Stimulated activated CD8-positive, alpha-beta memory T cell treated with anti-CD3 and anti-CD28 coated beads, Interleukin-4, amount 100 ng/mL, for 1 hour (primary cell): Measurements from ENCODE around the gene PCP4L1.
"Not testable (repeated sequence)": the region's sequence is repeated elsewhere in the genome, so short reads cannot be mapped to it uniquely, and the experiment has no call there.

Source experiments
- DNase-seq, 2 donors: peaks; one replicate each; pipeline ENCODE4 v3.0.0-alpha.2; 2020; ENCODE audit warnings: low read depth in 2 of 2, low spot score in 1 of 2

Gene PCP4L1

DNA sequence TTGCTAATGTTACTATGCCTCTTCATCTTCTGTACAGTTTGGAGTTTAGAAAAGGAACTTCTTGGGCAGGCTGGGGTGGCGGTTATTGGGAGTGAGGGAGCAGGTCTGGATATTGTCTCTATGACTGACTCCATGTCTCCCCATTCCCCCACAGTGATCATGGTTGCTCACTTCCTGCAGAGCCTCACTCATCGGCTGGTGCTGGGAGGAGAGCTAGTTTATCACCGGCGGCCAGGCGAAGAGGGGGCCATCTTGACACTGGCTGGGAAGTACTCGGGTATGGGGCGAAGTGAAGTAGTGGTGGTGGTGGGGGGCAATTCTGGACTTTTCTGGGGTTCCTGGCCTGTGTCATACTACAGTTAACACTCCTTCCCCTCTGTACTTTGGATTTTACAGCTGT is 30.5 kb upstream of the PCP4L1 start:
- no peak for DNase-seq

DNA sequence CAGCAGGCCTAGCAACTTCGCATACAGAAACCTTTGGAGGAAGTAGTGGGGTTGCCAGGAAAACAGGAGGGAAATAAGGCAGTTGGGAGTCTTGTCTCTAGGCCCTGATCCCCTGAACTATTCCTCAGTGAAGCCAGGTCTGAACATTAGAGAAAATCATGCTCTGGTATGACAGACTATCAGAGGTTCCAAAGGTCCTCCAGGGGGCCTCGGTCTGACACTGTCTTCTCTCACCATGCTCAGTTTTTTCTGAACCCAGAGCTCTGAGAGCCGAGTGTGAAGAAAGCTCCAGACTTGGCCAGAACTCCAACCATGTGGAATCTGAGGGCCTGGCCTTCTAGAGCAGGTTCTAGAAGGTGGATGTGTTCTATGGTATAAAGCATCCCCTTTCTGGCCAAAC is 28.6 kb upstream of the PCP4L1 start:
- no peak for DNase-seq

DNA sequence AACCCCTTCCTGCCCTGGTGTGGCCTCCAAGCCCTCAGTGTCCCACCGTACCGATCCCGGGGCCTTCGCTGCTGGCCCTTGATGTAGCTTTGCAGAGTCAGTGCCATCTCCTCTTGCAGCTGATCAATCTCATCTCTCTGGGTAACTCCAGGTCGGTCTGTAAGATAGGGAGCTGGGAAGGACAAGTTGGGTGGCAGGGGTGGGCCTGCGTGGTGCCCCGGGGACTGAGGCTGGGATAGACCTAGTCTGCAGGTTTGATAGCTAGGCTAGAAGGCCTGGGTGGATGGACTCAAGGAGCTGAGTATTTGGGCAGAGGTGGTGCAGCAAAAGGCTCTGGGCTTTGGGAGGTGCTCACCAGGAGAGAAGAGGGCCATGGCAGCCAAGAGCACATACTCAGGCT is 27.8 kb upstream of the PCP4L1 start:
- no peak for DNase-seq

DNA sequence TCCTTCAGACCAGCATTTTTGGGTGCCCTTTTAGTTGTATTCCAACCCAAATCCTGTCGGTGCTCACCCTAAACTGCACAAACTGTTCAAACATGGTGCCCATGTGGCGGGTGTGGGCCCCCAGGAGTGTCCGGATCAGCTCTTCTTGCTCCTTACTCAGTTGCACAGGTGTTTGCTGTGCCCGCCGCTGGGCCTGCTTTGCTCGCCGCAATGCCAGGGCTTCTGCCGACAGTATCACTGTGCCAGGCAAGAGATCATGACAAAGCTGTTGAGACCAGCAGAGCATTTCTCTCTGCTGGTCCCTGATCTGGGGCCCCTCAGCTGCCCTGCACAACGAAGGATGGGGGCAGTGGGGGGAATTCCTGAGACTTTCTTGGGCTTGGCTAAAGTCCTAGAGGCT is 25.4 kb upstream of the PCP4L1 start:
- DNase-seq: no peak

DNA sequence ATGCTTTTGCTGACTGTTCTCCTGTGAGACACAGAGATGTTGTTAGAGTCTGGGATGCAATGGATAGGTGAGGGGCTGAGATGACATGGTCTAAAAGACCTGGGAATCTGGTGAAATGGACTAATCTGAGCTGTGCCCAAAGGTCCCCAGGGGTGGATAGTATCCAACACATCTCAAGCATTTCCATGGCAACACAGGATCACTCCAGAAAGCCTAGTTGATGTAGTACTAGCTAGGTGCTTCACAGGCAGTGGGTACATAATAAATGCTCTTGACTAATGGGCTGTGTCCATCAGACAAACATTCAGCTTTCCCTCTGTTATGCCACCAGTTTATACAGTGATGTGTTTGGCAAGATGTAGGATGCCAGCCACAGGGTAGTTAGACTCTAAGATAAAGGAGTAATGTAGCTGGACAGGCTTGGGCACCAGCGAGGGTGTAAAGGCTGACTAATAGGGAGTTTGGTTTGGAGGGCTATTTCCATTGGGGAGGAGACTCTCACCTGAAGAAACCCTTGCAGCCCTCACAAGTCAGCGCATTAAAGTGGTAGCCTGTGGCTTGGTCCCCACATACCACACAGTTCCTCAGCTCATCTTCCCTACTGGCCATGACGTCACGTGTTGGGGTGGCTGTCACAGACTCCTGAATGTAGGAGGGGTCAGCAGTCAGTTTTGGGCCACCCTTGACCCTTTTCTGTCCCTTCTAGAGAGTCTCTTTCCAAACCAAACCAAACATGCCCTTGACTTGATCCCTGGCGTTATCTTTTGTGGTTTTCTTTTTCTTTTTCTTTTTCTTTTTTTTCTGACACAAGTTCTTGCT is 22.4 kb upstream of the PCP4L1 start:
- DNase-seq: no peak

DNA sequence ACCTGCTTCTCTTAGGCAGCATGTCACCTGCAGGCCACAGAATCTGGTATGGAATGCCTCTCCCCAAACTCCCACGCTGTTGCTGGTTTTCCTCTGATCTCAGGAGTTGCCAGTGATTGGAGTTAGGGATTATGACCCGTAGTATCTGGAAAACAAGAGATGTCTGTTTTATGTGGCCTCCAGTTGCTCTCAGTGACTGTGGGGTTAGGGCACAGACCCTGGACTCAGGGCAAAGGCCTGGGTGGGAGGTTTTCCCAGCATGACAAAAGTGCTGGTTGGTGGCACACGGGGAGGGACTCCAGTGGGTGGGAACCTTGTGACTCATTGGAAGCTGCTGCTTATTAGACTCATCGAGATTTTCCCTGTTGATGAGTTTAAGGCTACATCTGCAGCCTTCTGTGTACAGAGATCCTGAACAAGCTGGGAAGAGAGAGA is 20.5 kb upstream of the PCP4L1 start, which contains the start of gene NR1I3:
Gene NR1I3 (minus strand): TSS at position 165 of the 435 bp plus-strand sequence. CDS start 1,638 bp downstream, outside the sequence.
- DNase-seq: no peak

DNA sequence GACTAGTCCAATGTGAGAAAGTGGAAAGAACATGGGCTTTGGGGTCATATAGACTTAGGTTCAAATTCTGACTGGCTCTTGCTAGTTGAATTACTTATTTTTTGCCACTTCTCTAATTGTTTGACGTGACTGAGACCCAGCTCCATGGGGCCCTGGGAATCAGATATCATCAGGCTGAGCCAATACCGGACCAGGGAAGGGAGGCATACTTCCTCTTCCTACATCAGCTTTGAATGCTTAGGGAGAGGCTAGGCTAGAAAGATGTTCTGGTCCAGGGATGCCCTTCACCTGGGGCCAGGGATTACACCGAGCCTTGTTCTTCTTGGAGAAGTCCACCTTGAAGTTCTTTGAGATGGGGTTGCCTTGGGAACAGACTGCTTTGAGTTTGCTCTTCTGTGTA is 16.9 kb upstream of the PCP4L1 start:
- no peak for DNase-seq

DNA sequence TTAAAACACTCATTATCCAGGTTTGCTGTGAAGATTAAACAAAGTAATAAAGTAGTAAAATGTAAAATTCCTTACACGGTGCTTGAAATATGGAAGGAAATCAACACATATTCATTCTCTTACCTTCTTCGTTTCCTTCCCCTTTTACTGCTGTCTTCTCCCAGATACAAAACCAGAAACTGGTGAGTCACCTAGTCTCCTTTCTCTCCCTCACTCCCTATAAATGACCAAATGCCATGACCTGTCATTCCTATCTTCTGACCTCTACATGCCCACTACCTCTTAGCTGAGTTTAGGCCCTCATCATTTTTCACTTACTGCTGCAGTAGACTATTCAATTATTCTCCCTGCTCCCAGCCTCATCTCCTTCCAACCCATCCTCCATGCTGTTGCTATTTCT is 16.2 kb upstream of the PCP4L1 start:
- DNase-seq: no peak

DNA sequence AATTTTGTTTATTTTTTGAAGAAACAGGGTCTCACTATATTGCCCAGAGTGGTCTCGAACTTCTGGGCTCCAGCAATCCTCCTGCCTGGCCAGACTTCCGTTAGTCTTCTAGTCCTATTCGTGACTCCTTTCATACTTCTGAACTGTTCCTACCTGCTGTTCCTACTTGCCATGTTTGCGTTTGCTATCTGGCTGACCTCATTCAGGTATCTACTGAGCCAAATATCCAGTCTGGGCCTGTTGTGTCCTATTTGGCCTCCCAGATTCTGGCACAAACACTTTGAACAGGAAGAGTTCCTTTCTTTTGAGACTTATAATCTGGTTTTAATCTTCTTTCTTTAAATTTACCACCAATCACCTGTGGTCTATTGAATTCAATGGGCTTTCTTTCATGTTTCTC is 13.7 kb upstream of the PCP4L1 start:
- no peak for DNase-seq

DNA sequence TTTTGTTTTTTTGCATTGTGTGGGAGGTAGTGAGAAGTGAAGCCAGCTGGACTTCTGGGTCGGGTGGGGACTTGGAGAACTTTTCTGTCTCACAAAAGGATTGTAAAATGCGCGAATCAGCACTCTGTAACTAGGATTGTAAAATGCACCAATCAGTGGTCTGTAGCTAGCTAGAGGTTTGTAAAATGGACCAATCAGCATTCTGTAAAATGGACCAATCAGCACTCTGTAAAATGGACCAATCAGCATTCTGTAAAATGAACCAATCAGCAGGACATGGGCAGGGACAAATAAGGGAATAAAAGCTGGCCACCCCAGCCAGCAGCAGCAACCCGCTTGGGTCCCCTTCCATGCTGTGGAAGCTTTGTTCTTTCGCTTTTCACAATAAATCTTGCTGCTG is 8.4 kb upstream of the PCP4L1 start:
- DNase-seq: not testable (repeated sequence)

DNA sequence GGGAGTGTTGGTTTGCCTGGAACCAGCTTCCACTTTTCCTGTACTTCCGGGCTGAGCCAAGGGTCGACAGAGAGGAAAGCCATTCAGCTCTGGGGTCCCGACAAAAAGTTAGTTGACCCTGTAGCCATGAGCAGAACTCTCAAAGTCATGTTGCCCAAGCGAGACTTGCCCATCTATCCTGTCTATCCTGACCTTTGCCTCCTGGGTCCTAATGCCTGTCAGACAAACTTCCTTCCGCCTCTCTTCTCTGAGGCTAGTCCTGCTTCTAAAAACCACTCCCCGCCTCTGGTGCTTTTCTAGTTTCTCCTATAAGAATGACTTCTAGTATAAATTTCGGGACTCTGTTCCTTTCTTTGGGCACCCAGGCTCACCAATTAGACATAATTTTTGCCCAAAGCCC is 7.7 kb upstream of the PCP4L1 start:
- DNase-seq: no peak

DNA sequence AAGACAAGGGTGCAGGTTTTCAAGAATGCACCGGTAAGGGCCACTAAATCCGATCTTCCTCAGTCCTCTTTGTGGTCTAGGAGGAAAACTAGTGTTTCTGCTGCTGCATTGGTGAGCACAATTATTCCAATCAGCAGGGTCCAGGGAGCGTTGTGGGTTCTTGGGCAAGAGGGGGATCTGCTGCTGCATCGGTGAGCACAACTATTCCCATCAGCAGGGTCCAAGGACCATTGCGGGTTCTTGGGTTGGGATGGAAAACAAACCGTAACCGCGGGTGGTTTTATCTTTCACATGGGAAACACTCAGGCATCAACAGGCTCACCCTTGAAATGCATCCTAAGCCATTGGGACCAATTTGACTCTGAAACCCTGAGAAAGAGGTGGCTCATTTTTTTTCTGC is 7.0 kb upstream of the PCP4L1 start:
- DNase-seq: no peak

DNA sequence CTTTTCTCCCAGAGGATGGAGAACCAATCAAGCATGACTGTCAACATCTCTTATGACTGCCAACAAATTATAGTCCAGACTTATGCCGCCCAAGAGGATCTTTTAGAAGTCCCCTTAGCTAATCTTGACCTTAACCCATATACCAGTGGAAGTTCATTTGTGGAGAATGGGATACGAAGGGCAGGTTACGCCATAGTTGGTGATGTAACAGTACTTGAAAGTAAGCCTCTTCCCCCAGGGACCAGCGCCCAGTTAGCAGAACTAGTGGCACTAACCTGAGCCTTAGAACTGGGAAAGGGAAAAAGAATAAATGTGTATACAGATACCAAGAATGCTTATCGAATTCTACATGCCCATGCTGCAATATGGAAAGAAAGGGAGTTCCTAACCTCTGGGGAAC is 3.2 kb upstream of the PCP4L1 start:
- DNase-seq: not testable (repeated sequence)

DNA sequence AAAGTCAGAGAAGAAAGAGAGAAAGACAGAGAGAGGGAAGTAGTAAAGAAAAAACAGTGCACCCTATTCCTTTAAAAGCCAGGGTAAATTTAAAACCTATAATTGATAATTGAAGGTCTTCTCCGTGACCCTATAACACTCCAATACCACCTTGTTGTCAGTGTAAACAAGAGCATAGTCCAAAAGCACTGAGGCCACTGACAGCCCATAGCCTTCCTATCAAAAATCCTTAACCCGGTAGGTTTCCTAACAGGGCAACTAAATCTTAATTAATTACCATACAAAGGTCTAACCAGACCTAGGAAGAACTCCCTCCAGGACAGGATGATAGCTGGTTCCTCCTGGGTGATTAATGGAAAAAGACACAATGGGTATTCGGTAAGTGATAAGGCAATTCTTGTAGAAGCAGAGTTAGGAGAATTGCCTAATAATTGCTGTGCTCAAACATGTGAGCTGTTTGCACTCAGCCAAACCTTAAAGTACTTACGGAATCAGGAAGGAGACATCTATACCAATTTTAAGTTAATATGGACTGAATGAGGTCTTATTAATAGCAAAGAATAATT is 2.5 kb upstream of the PCP4L1 start:
- not testable (repeated sequence) for DNase-seq

DNA sequence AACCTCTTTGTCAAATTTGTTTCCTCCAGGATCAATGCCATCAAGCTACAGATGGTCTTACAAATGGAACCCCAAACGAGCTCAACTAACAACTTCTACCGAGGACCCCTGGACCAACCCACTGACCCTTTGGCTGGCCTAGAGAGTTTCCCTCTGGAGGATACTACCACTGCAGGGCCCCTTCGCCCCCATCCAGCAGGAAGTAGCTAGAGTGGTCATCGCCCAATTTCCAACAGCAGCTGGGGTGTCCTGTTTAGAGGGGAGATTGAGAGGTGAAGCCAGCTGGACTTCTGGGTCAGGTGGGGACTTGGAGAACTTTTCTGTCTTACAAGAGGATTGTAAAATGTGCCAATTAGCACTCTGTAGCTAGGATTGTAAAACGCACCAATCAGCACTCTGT is 1.4 kb upstream of the PCP4L1 start:
- DNase-seq: not testable (repeated sequence)

DNA sequence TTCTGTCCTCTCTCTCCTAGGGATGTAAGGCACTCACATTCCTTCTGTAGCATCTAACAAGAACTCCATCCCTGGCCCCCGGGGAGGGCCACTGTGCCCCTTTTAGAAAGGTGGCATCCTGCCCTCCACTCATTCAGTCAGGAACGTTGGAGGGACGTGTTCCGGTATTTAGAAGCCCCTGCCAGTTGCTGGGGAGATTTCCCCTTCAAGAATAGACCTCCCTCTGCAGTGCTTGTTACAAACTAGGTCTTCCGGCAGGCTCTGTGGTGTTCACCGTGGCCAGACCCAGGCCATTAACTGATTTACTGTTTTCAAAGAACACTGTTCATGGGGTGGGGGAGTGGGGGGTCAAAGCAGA is 779 bp downstream of the PCP4L1 start:
- DNase-seq: no peak

DNA sequence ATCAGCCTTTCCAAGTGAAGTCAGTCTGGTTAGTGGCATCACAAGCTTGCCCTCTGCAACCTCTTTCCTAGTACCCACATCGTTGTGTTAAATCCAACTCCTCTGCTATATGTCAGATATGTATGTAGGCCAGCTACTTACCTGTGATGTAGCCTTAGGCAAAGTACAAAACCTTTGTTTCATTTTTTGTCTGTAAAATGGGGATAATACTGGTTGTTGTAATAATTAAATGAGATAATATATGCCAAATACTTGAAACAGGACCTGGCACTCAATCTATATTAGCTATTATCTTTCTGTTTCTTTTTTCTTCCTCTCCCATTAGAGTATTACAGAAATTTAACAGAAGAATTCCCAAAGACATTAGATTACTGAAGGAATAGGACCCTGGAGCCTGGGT is 1.2 kb downstream of the PCP4L1 start:
- no peak for DNase-seq

DNA sequence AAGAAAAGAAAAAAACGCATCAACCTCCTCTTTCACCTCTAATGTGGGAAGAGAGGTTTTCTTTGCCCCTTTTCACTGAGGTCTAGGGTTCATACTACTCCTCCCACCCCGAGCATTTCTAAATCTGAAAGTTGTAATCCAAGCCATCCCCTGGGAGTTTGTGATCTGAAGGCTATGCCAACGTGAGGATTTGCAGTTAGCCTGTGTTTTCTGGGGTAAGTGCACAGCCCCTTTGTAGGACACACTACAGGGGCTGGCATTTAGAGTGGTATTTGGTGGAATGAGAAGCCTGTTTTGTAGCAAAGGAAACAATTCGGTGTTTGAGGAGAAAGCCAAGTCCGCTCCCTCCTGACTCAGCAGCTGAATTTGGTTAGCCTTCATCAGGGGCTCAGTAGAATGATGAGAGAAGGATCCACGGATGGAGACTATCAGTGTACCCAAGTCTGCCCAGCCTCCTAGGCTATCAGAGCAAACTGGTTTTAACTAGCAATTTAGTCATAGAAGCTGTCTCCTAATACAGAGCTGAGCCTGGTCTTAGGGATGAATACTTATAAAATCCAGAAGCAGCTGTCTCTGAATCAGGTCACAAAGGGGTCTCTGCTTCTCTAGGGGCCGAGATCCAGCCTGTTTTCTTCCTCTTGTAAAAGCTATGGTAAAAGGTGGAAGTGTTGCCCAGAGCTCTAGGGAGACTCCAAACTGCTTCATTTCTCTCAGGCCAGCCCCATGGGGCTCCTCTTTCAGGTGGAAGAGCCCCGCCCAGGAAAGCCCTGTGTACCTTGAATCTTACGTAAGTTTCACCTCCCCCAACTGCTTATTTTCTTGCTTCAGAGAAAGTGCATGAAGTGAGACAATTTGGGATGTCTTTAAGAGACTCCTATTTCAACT is 2.1 kb downstream of the PCP4L1 start:
- DNase-seq: no peak

DNA sequence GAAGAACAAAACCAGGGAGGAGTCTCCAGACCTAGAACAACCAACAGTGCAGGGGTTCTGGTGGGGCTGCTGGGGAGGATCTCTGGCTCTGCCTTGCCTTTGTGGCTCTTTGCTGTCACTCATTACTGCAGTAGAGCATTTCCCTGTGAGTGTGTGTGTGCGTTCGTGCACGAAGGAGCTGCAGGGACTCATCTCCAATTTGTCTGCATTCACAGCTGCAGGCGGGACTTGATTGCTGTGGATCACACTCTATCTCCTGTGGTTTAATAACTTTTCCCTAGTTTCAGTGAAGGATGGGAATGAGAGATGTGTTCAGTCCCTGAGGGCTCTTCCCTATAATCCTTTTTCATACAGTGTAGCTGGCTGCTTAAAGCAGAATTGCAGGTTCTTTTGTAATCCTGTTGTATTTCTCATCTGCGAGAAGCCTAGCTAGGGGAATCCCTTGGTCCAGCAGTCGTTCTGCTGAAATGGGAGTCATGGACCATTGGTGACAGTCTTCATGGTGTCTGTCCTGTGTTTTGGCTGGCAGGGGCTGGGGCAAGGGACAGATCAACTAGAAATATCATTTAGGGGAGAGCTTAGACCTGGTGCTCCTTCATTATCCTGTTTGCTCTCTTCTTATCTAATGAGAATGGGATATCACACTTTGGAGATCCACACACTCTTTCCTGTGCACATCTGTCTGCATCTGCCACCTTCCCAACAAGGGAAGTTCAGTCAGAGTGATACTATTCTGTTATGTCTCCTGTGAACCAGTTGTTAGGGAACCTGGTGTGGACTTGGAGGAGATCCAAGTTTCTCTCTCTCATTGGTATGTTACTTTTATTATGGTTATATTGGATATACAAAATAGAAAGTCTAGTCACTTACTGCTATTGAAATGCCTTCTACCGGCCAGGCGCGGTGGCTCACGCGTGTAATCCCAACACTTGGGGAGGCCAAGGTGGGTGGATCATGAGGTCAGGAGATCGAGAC is 3.0 kb downstream of the PCP4L1 start:
- no peak for DNase-seq

DNA sequence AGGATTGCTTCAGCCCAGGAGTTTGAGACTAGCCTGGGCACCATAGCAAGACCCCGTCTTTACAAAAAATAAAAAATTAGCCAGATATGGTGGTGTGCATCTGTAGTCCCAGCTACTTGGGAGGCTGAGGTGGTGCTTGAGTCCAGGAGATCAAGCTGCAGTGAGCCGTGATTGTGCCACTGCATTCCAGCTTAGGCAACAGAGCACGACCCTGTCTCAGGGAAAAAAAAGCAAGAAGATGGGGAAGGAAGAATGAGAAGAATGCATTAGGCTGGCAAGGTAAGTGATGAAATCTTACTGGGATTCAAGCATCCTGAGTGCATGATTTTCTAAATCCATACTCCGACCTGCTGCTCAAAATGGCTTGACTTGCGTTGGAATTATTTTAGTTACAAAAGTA is 6.8 kb downstream of the PCP4L1 start:
- no peak for DNase-seq

DNA sequence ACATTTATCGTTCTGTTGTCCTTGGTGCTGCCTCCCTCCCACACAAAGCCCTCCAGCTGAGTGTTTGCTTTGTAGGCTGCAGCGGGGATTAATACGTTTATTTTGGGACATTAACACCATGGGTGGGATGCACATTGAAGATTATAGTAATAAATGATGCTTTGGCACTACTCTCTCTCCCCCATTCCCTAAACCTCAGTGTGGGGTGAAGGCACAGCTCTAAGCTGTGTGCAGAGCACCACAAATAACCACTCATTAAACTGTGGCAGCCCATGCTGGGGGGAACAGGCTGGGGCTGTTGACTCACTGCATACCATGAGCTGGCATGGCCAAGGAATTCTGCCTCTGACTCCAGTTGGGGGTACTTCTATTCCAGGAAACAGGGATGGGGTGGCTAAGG is 7.7 kb downstream of the PCP4L1 start:
- no peak for DNase-seq
